SK-N-SH treated with all-trans-retinoic acid at 6 μM for 48 hours (cell line): ENCODE measurements around the gene UBAP2.

Source experiments
- ARNTL ChIP-seq: fragments of 450-650 bp; formaldehyde crosslinking; IDR thresholded peaks from 2 replicates; pipeline ENCODE4 v1.5.0; 2020; ENCODE audit warnings: low read depth, mild to moderate bottlenecking, moderate library complexity, borderline replicate concordance
- BACH2 ChIP-seq: fragments of 250-450 bp; sonication (Bioruptor Pico); IDR thresholded peaks from 2 replicates; pipeline ENCODE4 v1.9.0; 2021; ENCODE audit warnings: mild to moderate bottlenecking, borderline replicate concordance
- CSDC2 ChIP-seq: fragments of 250-450 bp; sonication (Bioruptor Pico); IDR thresholded peaks from 2 replicates; pipeline ENCODE4 v1.5.0; 2020; ENCODE audit warnings: mild to moderate bottlenecking, moderate library complexity
- GLIS3 ChIP-seq: fragments of 250-450 bp; sonication (Bioruptor Pico); IDR thresholded peaks from 2 replicates; pipeline ENCODE4 v1.5.0; 2020; ENCODE audit warnings: mild to moderate bottlenecking, moderate library complexity
- OSR1 ChIP-seq: fragments of 250-450 bp; sonication (Bioruptor Pico); IDR thresholded peaks from 2 replicates; pipeline ENCODE4 v1.8.0; 2022; ENCODE audit warnings: moderate library complexity, mild to moderate bottlenecking, inconsistent platforms
- RARB ChIP-seq: fragments of 250-450 bp; sonication (Bioruptor Pico); IDR thresholded peaks from 2 replicates; pipeline ENCODE4 v1.8.0; 2021; ENCODE audit warnings: mild to moderate bottlenecking, moderate library complexity
- ZC3H10 ChIP-seq: fragments of 250-450 bp; sonication (Bioruptor Pico); IDR thresholded peaks from 2 replicates; pipeline ENCODE4 v1.5.1; 2021; ENCODE audit warnings: mild to moderate bottlenecking, moderate library complexity
- ZFP3 ChIP-seq: fragments of 250-450 bp; sonication (Bioruptor Pico); IDR thresholded peaks from 2 replicates; pipeline ENCODE4 v1.5.0; 2020; ENCODE audit warnings: mild to moderate bottlenecking, moderate library complexity
- ZNF565 ChIP-seq: fragments of 450-650 bp; formaldehyde crosslinking; conservative IDR thresholded peaks from 2 replicates; pipeline ENCODE4 v1.5.0; 2020; ENCODE audit warnings: low read depth, mild to moderate bottlenecking, moderate library complexity
- ZNF70 ChIP-seq: fragments of 450-650 bp; formaldehyde crosslinking; IDR thresholded peaks from 2 replicates; pipeline ENCODE4 v1.5.0; 2020; ENCODE audit warnings: mild to moderate bottlenecking, moderate library complexity
- ZNF8 ChIP-seq: fragments of 450-650 bp; formaldehyde crosslinking; IDR thresholded peaks from 2 replicates; pipeline ENCODE4 v1.5.0; 2020; ENCODE audit warnings: mild to moderate bottlenecking, moderate library complexity
- TF ChIP-seq, protein P1 (sequence below): fragments of 250-450 bp; sonication (Bioruptor Pico); IDR thresholded peaks from 2 replicates; pipeline ENCODE4 v1.5.0; 2020; ENCODE audit warnings: mild to moderate bottlenecking, moderate library complexity
- TF ChIP-seq, protein P2 (sequence below): fragments of 250-450 bp; sonication (Bioruptor Pico); IDR thresholded peaks from 2 replicates; pipeline ENCODE4 v1.5.1; 2021; ENCODE audit warnings: mild to moderate bottlenecking, moderate library complexity

DNA sequence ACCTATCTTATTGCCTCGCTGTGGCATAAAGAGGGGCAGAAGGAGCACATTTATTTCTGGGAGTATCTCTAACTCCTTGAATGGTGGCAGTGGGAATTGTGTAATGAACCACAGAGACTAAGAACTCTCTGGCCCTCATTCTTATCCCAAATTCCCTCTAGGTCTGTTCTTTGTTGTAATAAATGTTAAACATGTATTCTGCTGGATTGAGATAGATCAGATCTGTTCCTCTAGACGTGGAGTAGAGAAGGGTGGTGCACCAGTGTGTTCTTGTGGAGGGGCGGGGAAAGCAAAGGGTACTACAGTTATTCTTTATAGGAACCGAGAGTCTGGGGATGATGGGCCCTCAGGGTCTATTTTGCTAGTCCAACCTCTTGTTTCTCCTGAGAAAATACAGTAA is 141.3 kb downstream of the UBAP2 start:
- TF ChIP-seq ARNTL (CRISPR knock-in tag): no peak
- no peak for TF ChIP-seq ZNF565 (CRISPR knock-in tag)
- no peak for TF ChIP-seq ZFP3
- no peak for TF ChIP-seq RARB (CRISPR knock-in tag)
- TF ChIP-seq CSDC2 (CRISPR knock-in tag): no peak
- TF ChIP-seq, protein P1, sequence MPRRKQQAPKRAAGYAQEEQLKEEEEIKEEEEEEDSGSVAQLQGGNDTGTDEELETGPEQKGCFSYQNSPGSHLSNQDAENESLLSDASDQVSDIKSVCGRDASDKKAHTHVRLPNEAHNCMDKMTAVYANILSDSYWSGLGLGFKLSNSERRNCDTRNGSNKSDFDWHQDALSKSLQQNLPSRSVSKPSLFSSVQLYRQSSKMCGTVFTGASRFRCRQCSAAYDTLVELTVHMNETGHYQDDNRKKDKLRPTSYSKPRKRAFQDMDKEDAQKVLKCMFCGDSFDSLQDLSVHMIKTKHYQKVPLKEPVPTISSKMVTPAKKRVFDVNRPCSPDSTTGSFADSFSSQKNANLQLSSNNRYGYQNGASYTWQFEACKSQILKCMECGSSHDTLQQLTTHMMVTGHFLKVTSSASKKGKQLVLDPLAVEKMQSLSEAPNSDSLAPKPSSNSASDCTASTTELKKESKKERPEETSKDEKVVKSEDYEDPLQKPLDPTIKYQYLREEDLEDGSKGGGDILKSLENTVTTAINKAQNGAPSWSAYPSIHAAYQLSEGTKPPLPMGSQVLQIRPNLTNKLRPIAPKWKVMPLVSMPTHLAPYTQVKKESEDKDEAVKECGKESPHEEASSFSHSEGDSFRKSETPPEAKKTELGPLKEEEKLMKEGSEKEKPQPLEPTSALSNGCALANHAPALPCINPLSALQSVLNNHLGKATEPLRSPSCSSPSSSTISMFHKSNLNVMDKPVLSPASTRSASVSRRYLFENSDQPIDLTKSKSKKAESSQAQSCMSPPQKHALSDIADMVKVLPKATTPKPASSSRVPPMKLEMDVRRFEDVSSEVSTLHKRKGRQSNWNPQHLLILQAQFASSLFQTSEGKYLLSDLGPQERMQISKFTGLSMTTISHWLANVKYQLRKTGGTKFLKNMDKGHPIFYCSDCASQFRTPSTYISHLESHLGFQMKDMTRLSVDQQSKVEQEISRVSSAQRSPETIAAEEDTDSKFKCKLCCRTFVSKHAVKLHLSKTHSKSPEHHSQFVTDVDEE (CRISPR knock-in tag): no peak
- TF ChIP-seq OSR1 (CRISPR knock-in tag): no peak
- no peak for TF ChIP-seq ZNF70
- TF ChIP-seq GLIS3 (CRISPR knock-in tag): no peak
- TF ChIP-seq BACH2 (CRISPR knock-in tag): no peak
- TF ChIP-seq ZNF8 (CRISPR knock-in tag): no peak
- TF ChIP-seq, protein P2, sequence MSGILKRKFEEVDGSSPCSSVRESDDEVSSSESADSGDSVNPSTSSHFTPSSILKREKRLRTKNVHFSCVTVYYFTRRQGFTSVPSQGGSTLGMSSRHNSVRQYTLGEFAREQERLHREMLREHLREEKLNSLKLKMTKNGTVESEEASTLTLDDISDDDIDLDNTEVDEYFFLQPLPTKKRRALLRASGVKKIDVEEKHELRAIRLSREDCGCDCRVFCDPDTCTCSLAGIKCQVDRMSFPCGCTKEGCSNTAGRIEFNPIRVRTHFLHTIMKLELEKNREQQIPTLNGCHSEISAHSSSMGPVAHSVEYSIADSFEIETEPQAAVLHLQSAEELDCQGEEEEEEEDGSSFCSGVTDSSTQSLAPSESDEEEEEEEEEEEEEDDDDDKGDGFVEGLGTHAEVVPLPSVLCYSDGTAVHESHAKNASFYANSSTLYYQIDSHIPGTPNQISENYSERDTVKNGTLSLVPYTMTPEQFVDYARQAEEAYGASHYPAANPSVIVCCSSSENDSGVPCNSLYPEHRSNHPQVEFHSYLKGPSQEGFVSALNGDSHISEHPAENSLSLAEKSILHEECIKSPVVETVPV (CRISPR knock-in tag): no peak
- TF ChIP-seq ZC3H10 (CRISPR knock-in tag): no peak
